Stimulated activated CD4-positive, alpha-beta T cell treated with anti-CD3 and anti-CD28 coated beads, Interleukin-2, amount 100 ng/mL, for 48 hours (primary cell): ENCODE measurements around the gene TCTN2.

ENCODE experiments used
- DNase-seq, 2 donors: peaks; one replicate each; pipeline ENCODE4 v3.0.0-alpha.2; 2020

Gene TCTN2

DNA sequence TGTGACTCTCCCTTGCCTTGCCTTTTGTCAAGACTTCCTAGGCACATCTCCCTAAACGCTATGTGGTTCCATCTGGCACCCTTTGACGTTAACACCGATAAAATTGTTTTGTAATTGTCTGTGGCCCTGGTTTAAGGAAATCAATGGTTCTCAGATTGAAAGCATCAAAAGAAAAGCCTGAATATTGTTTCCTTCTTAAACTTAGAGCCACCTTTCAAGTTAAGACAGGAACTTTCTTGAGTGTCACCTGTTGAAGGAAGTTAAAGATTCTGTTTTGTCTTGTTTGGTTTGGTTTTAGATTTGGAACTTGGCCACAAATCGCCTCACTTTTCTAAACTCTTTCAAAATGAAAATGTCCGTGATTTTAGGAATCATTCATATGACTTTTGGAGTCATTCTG, 76.4 kb downstream of the TCTN2 start:
- no peak for DNase-seq

DNA sequence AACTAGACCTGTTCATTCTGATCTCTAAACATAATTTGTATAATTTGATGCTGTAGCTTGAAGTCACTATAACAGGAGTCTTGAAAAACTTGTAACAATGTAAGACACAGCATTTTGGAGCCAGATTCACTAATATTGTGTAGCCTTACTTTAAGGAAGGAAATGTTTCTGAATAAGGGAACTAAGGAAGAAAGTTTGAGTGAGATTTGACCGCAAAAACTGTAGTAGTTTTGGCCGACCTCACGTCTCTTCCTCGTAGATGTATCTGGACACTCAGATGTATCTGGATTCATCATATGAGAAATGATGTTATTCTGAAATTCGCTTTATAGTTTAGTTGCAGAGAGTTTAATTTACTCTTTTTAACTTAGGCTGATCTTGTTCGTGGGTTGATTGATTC, 77.2 kb downstream of the TCTN2 start:
- DNase-seq, result no peak

GRCh38 chr12:123748661-123749060, 77.7 kb downstream of the TCTN2 start:
- DNase-seq, result no peak

DNA sequence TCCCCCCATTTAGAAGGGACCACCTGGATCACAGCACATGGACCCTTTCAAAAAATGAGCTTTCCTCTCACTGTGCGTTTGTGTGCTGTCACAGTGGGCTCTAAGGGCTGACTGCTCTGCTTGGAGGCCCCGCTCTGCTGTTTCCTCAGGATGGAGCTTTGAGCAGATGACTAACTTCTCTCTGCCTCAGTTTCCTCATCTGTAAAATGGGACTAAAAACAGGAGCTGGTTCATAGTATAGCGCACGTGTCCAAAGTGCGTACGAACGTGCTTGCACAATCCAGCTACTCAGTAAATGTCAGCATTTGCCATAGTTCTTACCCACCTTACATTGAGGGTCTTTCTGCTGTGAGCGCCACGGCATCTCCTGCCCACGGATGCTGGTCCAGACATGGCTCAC, 78.4 kb downstream of the TCTN2 start:
- no peak for DNase-seq

DNA sequence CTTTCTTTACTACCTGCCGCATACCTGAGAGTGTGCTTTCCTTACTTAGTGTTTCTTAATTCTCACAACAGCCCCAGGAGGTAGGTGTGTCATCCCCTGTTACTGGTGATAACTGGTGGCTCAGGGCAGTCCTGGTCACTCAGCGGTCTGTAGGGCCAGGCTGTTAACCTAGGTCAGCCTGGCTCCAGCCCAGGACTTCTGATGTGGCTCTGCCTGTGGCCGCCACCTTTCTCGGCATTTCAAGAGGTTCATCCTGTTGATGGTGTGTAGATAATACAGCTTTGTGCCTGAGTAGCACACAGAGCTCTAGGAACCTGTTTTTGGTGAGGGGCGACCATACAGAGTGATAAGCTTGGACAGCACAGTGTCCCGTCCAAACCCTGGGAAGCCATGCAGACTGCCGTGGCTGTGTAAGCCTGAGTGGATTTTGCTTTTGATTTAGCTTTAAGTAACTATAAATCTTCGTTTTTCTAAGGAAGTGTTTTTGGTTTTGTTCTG, 79.3 kb downstream of the TCTN2 start:
- no peak for DNase-seq

GRCh38 chr12:123752046-123752445, 81.1 kb downstream of the TCTN2 start:
- DNase-seq, result no peak

DNA sequence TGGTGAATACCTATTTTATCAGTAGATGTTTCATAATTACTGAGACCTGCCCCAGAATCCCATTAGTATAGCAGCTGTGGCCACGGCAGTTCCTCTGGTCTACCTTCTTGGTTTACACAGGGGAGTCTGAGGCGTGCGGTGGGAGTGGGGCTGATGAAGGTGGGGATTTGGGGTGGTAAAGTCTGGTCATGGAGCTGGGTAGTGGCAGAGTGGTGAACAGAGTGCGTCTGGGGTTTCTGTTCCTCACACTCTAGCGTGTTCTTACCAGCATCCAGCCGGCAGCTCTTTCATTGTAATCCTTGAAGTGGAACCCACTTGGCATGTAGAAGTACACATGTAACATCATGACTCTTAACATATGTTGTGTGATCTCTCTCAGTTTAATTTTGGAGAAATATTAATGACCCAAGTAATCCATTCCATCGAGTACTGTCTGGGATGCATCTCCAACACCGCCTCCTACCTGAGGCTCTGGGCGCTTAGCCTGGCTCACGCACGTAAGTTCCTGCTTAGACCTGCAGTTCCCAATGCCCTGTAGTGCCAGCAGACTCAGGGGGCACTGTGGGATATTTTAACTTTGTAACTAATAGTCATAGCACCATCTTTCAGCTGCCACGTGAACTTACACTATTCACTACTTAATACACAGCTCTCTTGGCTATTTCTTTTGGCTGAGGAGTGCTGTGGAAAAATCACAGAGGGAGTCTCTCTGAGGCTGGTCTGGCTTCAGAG, 83.3 kb downstream of the TCTN2 start:
- DNase-seq, result no peak

- no peak for DNase-seq
Observed at GRCh38 chr12:123757561-123757960, 86.6 kb downstream of the TCTN2 start.
